IPS-18c (cell line): ENCODE results near the gene ANKRD45.
A peak's percentile ranks its signal among the peaks of the same experiment; 100 is the strongest.
"Not testable (repeated sequence)": the region's sequence is repeated elsewhere in the genome, so short reads cannot be mapped to it uniquely, and the experiment has no call there.

Experiments
- H3K4me3 ChIP-seq: 2 replicates; pipeline ENCODE4 v1.7.0; 2013; ENCODE audit warnings: low read depth, mild to moderate bottlenecking, low read length, moderate library complexity; ENCODE audit not compliant: insufficient read depth
- H3K9me3 ChIP-seq: one replicate; pipeline ENCODE4 v1.6.1; 2013; ENCODE audit warnings: mild to moderate bottlenecking, low read length, moderate library complexity; ENCODE audit not compliant: control insufficient read depth, insufficient read depth

ANKRD45 gene

DNA sequence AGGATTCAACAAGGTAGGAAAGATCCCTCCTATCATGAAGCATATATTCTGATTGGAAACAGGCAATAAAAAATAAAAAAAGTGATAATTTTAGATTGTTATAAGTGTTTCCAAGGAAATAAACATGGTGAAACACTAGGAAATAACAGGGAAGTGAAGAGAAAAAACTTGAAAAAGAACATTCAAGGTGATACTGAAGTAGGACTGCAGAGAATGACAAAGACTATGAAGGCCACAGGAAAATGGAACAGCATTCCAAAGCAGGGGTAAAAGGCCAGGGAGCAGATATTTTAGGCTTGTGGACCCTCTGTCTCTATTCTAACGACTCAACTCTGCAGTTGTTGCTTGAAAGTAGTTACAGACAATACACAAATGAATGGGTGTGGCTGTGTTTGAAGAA is 7.9 kb downstream of the ANKRD45 start:
- Histone ChIP-seq H3K4me3 (no peak overlapping the region), H3K9me3 (no peaks in the 10 kb centered on the region)

DNA sequence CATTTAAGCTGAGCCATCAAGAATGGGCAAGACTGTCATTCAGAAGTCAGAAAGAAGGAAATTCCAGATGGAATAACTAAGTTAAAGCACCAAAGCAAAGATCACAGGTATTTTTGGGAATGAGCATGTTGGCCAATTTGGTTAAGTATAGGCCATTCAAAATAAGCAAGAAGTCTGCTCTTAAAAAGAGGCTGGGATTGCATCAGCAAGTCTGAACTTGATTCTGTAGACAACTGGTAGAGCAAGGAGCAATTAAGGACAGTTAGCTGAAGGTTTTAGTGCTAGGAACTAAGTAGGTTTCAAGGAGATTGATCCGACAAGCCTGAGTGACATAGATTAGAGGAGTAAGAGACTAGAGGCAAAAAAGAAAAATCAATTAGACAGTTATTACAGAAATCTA is 8.4 kb downstream of the ANKRD45 start:
- no peak overlapping the region for H3K4me3 ChIP-seq
- no peaks in the 10 kb centered on the region for H3K9me3 ChIP-seq

DNA sequence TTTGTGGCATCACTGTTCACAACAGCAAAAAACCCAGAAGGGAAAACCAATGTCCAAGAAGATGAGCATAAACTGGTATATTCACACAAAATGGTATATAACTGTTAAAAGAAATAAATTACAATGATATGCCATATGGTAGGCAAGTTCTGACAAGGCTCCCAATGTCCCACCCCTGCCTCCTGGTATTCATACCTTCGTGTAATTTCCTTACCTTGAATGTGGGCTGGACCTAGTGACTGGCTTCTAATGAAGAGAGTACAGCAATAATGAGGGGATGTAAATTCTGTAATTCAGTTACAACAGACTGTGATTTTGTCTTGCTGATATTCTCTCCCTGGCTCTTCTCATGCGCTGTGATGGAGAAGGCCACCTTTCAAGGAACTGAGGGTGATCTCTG is 9.3 kb downstream of the ANKRD45 start:
- Histone ChIP-seq H3K9me3 (peaks cover 3% of the 10 kb centered on the region), H3K4me3 (no peak overlapping the region)

GRCh38 chr1:173648880-173649605 is 20.6 kb downstream of the ANKRD45 start:
- Histone ChIP-seq H3K9me3 (no peaks in the 10 kb centered on the region), H3K4me3 (no peak overlapping the region)

GRCh38 chr1:173646656-173647055 is 23.0 kb downstream of the ANKRD45 start:
- Histone ChIP-seq H3K9me3 (peaks cover 2% of the 10 kb centered on the region), H3K4me3 (no peak overlapping the region)

GRCh38 chr1:173642450-173643139 is 27.1 kb downstream of the ANKRD45 start:
- H3K4me3 ChIP-seq, H3K9me3 ChIP-seq: not testable (repeated sequence)

DNA sequence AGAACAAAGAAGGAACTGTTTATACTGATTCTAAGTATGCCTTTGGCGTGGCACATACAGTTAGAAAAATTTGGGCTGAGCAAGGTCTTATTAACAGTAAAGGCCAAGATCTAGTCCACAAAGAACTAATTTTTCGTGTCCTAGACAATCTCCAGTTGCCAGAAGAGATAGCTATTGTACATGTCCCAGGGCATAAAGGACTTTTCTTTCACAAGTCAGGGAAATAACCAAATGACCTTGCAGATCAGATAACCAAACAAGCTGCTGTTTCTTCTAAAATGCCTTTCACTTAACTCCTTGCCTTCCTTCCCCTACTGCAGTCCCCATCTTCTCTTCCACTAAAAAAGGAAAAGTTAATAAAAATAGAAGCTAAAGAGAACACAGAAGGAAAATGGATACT is 30.5 kb downstream of the ANKRD45 start:
- H3K4me3 ChIP-seq, result no peak overlapping the region
- H3K9me3 ChIP-seq, result peaks cover 2% of the 10 kb centered on the region

GRCh38 chr1:173638043-173639021 is 31.3 kb downstream of the ANKRD45 start:
- H3K9me3 ChIP-seq, result peaks cover 2% of the 10 kb centered on the region
- H3K4me3 ChIP-seq, result peak overlapping the region; percentile 1; the same call in 1 of the 2 replicates

GRCh38 chr1:173637236-173638042 is 32.2 kb downstream of the ANKRD45 start:
- not testable (repeated sequence) for H3K9me3 ChIP-seq
- 0 out of 2 replicates have a peak overlapping the region, but pooled peaks have one; percentile 1 for H3K4me3 ChIP-seq

DNA sequence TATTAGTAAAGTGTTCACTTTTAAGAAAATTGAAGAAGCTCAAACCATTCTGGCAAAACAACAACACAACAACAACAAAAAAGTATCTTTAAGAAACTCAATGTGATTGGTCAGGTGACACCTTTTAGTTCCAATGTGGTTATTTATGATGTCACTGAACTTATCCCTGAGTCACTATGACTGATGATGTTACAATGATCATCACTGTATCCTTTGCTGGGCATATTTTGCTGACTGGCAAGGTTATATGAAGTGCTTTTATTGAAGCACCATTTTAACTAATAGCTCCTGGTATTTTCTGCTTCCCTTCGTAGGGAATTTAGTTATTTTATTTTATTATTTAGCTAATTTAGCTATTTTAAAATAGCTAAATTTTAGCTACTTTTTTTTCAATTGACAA is 34.5 kb downstream of the ANKRD45 start, which contains the start of gene TEX50:
TEX50 (plus strand) TSS at position 223 of the 400 bp plus-strand sequence. CDS start 184 bp downstream, outside the sequence.
- Histone ChIP-seq H3K9me3 (no peaks in the 10 kb centered on the region), H3K4me3 (no peak within 1 kb of the TSS)

- Histone ChIP-seq H3K9me3 (no peaks in the 10 kb centered on the region), H3K4me3 (no peak overlapping the region)
Measured at GRCh38 chr1:173628888-173629287, 40.8 kb downstream of the ANKRD45 start.

- H3K9me3 ChIP-seq, result no peaks in the 10 kb centered on the region
- H3K4me3 ChIP-seq, result no peak overlapping the region
Measured at GRCh38 chr1:173627269-173627668, 42.4 kb downstream of the ANKRD45 start.

- Histone ChIP-seq H3K4me3 (no peak overlapping the region), H3K9me3 (no peaks in the 10 kb centered on the region)
Measured at GRCh38 chr1:173616859-173617258, 52.8 kb downstream of the ANKRD45 start.

- not testable (repeated sequence) for H3K4me3 ChIP-seq, H3K9me3 ChIP-seq
Measured at GRCh38 chr1:173613086-173613485, 56.6 kb downstream of the ANKRD45 start.

- H3K9me3 ChIP-seq, result no peaks in the 10 kb centered on the region
- H3K4me3 ChIP-seq, result no peak overlapping the region
Measured at GRCh38 chr1:173608503-173609216, 61.0 kb downstream of the ANKRD45 start.

- H3K9me3 ChIP-seq, result no peaks in the 10 kb centered on the region
- H3K4me3 ChIP-seq, result no peak within 1 kb of the TSS
Measured at GRCh38 chr1:173603056-173603591, 66.5 kb downstream of the ANKRD45 start, which contains the start of gene SLC9C2. TSS of gene SLC9C2 (minus strand) at chr1:173603072. CDS start at chr1:173601776, 1,296 bp downstream.
